Measurements from ENCODE around the gene HS2ST1. TPM values are rescaled to one million over a fixed set of nuclear protein-coding genes. Genes with fewer than 3 reads are reported as not detected.

HS2ST1 gene
- total RNA-seq, 1 experiment from 2014 or later, result 45.8 TPM

- ChIA-PET POLR2A (ENCODE audit: low non-redundant PET) (no interaction called here), CTCF (no interaction called here)
- Histone ChIP-seq H3K27ac (ENCODE audit: low read depth, low read length, poor library complexity, severe bottlenecking) (no peak overlapping the region), H3K4me3 (ENCODE audit: low read depth, low read length, poor library complexity, severe bottlenecking) (no peak overlapping the region), H3K36me3 (ENCODE audit: insufficient read depth, low read length, poor library complexity, severe bottlenecking) (peaks cover 4% of the 10 kb centered on the region), H3K4me1 (ENCODE audit: insufficient read depth, low read length, poor library complexity, severe bottlenecking) (peaks cover 3% of the 10 kb centered on the region), H3K27me3 (replicated peaks; ENCODE audit: insufficient read depth, low read depth, low read length, poor library complexity) (no peaks in the 10 kb centered on the region), H3K9me3 (ENCODE audit: low read depth, low read length, poor library complexity, severe bottlenecking) (peaks cover 25% of the 10 kb centered on the region)
- intact Hi-C loops (cut with micrococcal nuclease; ENCODE audit: unreplicated experiment), result no loop called here
- no TSS peak for BruUV-seq (replicated peaks)
- no peak for TF ChIP-seq CTCF (conservative IDR thresholded peaks at IDR 0.05; ENCODE audit: low read depth, low read length)
- no peak for TF ChIP-seq EZH2 (IDR thresholded peaks at IDR 0.05; ENCODE audit: borderline replicate concordance, low read depth, low read length, poor library complexity, severe bottlenecking)
- DNase-seq (ENCODE audit: low spot score), result no peak
Measured at GRCh38 chr1:86925742-86926141, 11.3 kb downstream of the HS2ST1 start.

- peaks cover 3% of the 10 kb centered on the region for H3K4me1 ChIP-seq (ENCODE audit: insufficient read depth, low read length, poor library complexity, severe bottlenecking)
- TF ChIP-seq CTCF (conservative IDR thresholded peaks at IDR 0.05; ENCODE audit: low read depth, low read length) (no peak), EZH2 (IDR thresholded peaks at IDR 0.05; ENCODE audit: borderline replicate concordance, low read depth, low read length, poor library complexity, severe bottlenecking) (no peak)
- peaks cover 4% of the 10 kb centered on the region for H3K36me3 ChIP-seq (ENCODE audit: insufficient read depth, low read length, poor library complexity, severe bottlenecking)
- intact Hi-C loops (cut with micrococcal nuclease; ENCODE audit: unreplicated experiment), result no loop called here
- ChIA-PET POLR2A (ENCODE audit: low non-redundant PET) (no interaction called here), CTCF (no interaction called here)
- BruUV-seq (replicated peaks), result no TSS peak
- peaks cover 23% of the 10 kb centered on the region for H3K9me3 ChIP-seq (ENCODE audit: low read depth, low read length, poor library complexity, severe bottlenecking)
- H3K4me3 ChIP-seq (ENCODE audit: low read depth, low read length, poor library complexity, severe bottlenecking), result no peak overlapping the region
- no peak overlapping the region for H3K27ac ChIP-seq (ENCODE audit: low read depth, low read length, poor library complexity, severe bottlenecking)
- DNase-seq (ENCODE audit: low spot score), result no peak
- H3K27me3 ChIP-seq (replicated peaks; ENCODE audit: insufficient read depth, low read depth, low read length, poor library complexity), result no peaks in the 10 kb centered on the region
Measured at GRCh38 chr1:86926883-86927282, 12.4 kb downstream of the HS2ST1 start.

- no TSS peak for BruUV-seq (replicated peaks)
- Histone ChIP-seq H3K4me3 (ENCODE audit: low read depth, low read length, poor library complexity, severe bottlenecking) (no peak overlapping the region), H3K36me3 (ENCODE audit: insufficient read depth, low read length, poor library complexity, severe bottlenecking) (no peaks in the 10 kb centered on the region), H3K9me3 (ENCODE audit: low read depth, low read length, poor library complexity, severe bottlenecking) (peaks cover 12% of the 10 kb centered on the region), H3K27me3 (replicated peaks; ENCODE audit: insufficient read depth, low read depth, low read length, poor library complexity) (no peaks in the 10 kb centered on the region), H3K27ac (ENCODE audit: low read depth, low read length, poor library complexity, severe bottlenecking) (no peak overlapping the region), H3K4me1 (ENCODE audit: insufficient read depth, low read length, poor library complexity, severe bottlenecking) (peaks cover 3% of the 10 kb centered on the region)
- ChIA-PET POLR2A (ENCODE audit: low non-redundant PET) (no interaction called here), CTCF (no interaction called here)
- no peak for DNase-seq (ENCODE audit: low spot score)
- intact Hi-C loops (cut with micrococcal nuclease; ENCODE audit: unreplicated experiment), result no loop called here
- no peak for TF ChIP-seq CTCF (conservative IDR thresholded peaks at IDR 0.05; ENCODE audit: low read depth, low read length)
- TF ChIP-seq EZH2 (IDR thresholded peaks at IDR 0.05; ENCODE audit: borderline replicate concordance, low read depth, low read length, poor library complexity, severe bottlenecking), result no peak
Measured at GRCh38 chr1:86928819-86929218, 14.4 kb downstream of the HS2ST1 start.

All from A673 (cell line).